ENCODE measurements around the gene NES. TPM values are rescaled to one million over a fixed set of nuclear protein-coding genes. Genes with fewer than 3 reads are reported as not detected.

Gene NES
- 1.3 TPM in 5 replicates for total RNA-seq (2022; extraction: Qiagen RNA extraction)

GRCh38 chr1:156676820-156677615 is at the start of gene NES:
Gene NES (minus strand): TSS chr1:156677407. CDS start chr1:156677264, 143 bp downstream.

GRCh38 chr1:156705321-156705917 is 28.2 kb upstream of the NES start, which contains the start of gene CRABP2:
Gene CRABP2 (minus strand): TSS chr1:156705583. CDS start chr1:156705446, 137 bp downstream.

GRCh38 chr1:156641761-156642264 is 35.4 kb downstream of the NES start, which contains the start of gene BCAN:
Gene BCAN (plus strand): TSS chr1:156642117. CDS start chr1:156646055, 3,938 bp downstream.

GRCh38 chr1:156618853-156619581 is 58.2 kb downstream of the NES start, which contains the start of gene HAPLN2:
Gene HAPLN2 (plus strand): TSS chr1:156619415. CDS start chr1:156623491, 4,076 bp downstream.

Other genes with a start within 250 kb of the NES start
- gene MEF2D, start 176.6 kb downstream of the NES start, total RNA-seq (2022; extraction: Qiagen RNA extraction), result 19.8 to 38.2 TPM (median 33.5 TPM) in 5 replicates
- gene IQGAP3, start 104.8 kb downstream of the NES start, total RNA-seq (2022; extraction: Qiagen RNA extraction), result 9.2 to 20.0 TPM (median 17.9 TPM) in 5 replicates
- gene TTC24, start 97.7 kb downstream of the NES start, total RNA-seq (2022; extraction: Qiagen RNA extraction), result not detected in 5 replicates
- gene NAXE, start 85.6 kb downstream of the NES start, total RNA-seq (2022; extraction: Qiagen RNA extraction), result 148 to 167 TPM (median 154 TPM) in 5 replicates
- 63.7 to 88.0 TPM (median 65.8 TPM) in 5 replicates for gene GPATCH4, start 75.9 kb downstream of the NES start, total RNA-seq (2022; extraction: Qiagen RNA extraction)
- 0.09 to 0.46 TPM (median 0.19 TPM) in 5 replicates for gene HAPLN2, start 58.0 kb downstream of the NES start, total RNA-seq (2022; extraction: Qiagen RNA extraction)
- gene BCAN, start 35.3 kb downstream of the NES start, total RNA-seq (2022; extraction: Qiagen RNA extraction), result 0.11 to 0.14 TPM in 2 of 5 replicates, not detected in the others
- gene CRABP2, start 28.2 kb upstream of the NES start, total RNA-seq (2022; extraction: Qiagen RNA extraction), result 7.2 to 11.0 TPM (median 8.9 TPM) in 5 replicates
- gene METTL25B, start 51.1 kb upstream of the NES start, total RNA-seq (2022; extraction: Qiagen RNA extraction), result 20.9 to 24.1 TPM (median 23.2 TPM) in 5 replicates
- 40.1 to 53.8 TPM (median 46.0 TPM) in 5 replicates for gene ISG20L2, start 51.4 kb upstream of the NES start, total RNA-seq (2022; extraction: Qiagen RNA extraction)
- 189 to 212 TPM (median 200 TPM) in 5 replicates for gene MRPL24, start 63.7 kb upstream of the NES start, total RNA-seq (2022; extraction: Qiagen RNA extraction)
- 423 to 447 TPM (median 444 TPM) in 5 replicates for gene HDGF, start 74.3 kb upstream of the NES start, total RNA-seq (2022; extraction: Qiagen RNA extraction)
- 63.4 to 85.5 TPM (median 76.8 TPM) in 5 replicates for gene PRCC, start 90.1 kb upstream of the NES start, total RNA-seq (2022; extraction: Qiagen RNA extraction)
- gene SH2D2A, start 139.4 kb upstream of the NES start, total RNA-seq (2022; extraction: Qiagen RNA extraction), result 2.5 to 4.6 TPM (median 3.3 TPM) in 5 replicates
- gene INSRR, start 181.7 kb upstream of the NES start, total RNA-seq (2022; extraction: Qiagen RNA extraction), result not detected in 5 replicates
- 0.06 to 0.16 TPM (median 0.08 TPM) in 4 of 5 replicates, not detected in the other for gene NTRK1, start 183.5 kb upstream of the NES start, total RNA-seq (2022; extraction: Qiagen RNA extraction)
- 5.0 to 9.3 TPM (median 6.5 TPM) in 5 replicates for gene PEAR1, start 216.3 kb upstream of the NES start, total RNA-seq (2022; extraction: Qiagen RNA extraction)
- 0.08 to 0.12 TPM (median 0.10 TPM) in 5 replicates for gene LRRC71, start 243.2 kb upstream of the NES start, total RNA-seq (2022; extraction: Qiagen RNA extraction)

Measured in A549 treated with dexamethasone at 1 μM for 4 hours (cell line).